ENCODE results near the gene CEP104.

CEP104 gene

GRCh38 chr1:3817821-3818597 is 39.0 kb downstream of the CEP104 start:
- Histone ChIP-seq H3K27me3 (ENCODE audit: insufficient read depth, poor library complexity, severe bottlenecking) (no peaks in the 10 kb centered on the region), H3K27ac (replicated peaks) (no peak overlapping the region), H3K4me3 (replicated peaks; ENCODE audit: insufficient read depth, low read length) (no peak overlapping the region)
- DNase-seq (ENCODE audit: low read depth in 1 of 2, low spot score in 1 of 2) = no peak
- TF ChIP-seq POLR2AphosphoS5 (IDR thresholded peaks at IDR 0.05; ENCODE audit: low read depth) (no peak), REST (IDR thresholded peaks at IDR 0.05; ENCODE audit: insufficient replicate concordance, low read depth) (no peak), CTCF (IDR thresholded peaks at IDR 0.05; ENCODE audit: insufficient read depth, low read length) (no peak), GABPA (IDR thresholded peaks at IDR 0.05; ENCODE audit: low read depth) (no peak), SPI1 (IDR thresholded peaks at IDR 0.05; ENCODE audit: borderline replicate concordance, low read depth) (no peak)

- no peak for DNase-seq (ENCODE audit: low read depth in 1 of 2, low spot score in 1 of 2)
- no peak overlapping the region for H3K27ac ChIP-seq (replicated peaks)
- no peaks in the 10 kb centered on the region for H3K27me3 ChIP-seq (ENCODE audit: insufficient read depth, poor library complexity, severe bottlenecking)
- H3K4me3 ChIP-seq (replicated peaks; ENCODE audit: insufficient read depth, low read length) = no peak overlapping the region
- TF ChIP-seq GABPA (IDR thresholded peaks at IDR 0.05; ENCODE audit: low read depth) = no peak
- no peak for TF ChIP-seq SPI1 (IDR thresholded peaks at IDR 0.05; ENCODE audit: borderline replicate concordance, low read depth)
- no peak for TF ChIP-seq REST (IDR thresholded peaks at IDR 0.05; ENCODE audit: insufficient replicate concordance, low read depth)
- no peak for TF ChIP-seq POLR2AphosphoS5 (IDR thresholded peaks at IDR 0.05; ENCODE audit: low read depth)
- TF ChIP-seq CTCF (IDR thresholded peaks at IDR 0.05; ENCODE audit: insufficient read depth, low read length) = no peak
Observed at GRCh38 chr1:3817138-3817740, 39.8 kb downstream of the CEP104 start.

- no peak overlapping the region for H3K27ac ChIP-seq (replicated peaks)
- no peak for TF ChIP-seq POLR2AphosphoS5 (IDR thresholded peaks at IDR 0.05; ENCODE audit: low read depth)
- TF ChIP-seq CTCF (IDR thresholded peaks at IDR 0.05; ENCODE audit: insufficient read depth, low read length) = no peak
- TF ChIP-seq GABPA (IDR thresholded peaks at IDR 0.05; ENCODE audit: low read depth) = no peak
- no peak for TF ChIP-seq SPI1 (IDR thresholded peaks at IDR 0.05; ENCODE audit: borderline replicate concordance, low read depth)
- no peak for TF ChIP-seq REST (IDR thresholded peaks at IDR 0.05; ENCODE audit: insufficient replicate concordance, low read depth)
- DNase-seq (ENCODE audit: low read depth in 1 of 2, low spot score in 1 of 2) = no peak
- no peaks in the 10 kb centered on the region for H3K27me3 ChIP-seq (ENCODE audit: insufficient read depth, poor library complexity, severe bottlenecking)
- no peak overlapping the region for H3K4me3 ChIP-seq (replicated peaks; ENCODE audit: insufficient read depth, low read length)
Observed at GRCh38 chr1:3816331-3817137, 40.5 kb downstream of the CEP104 start.

Measured in HL-60 (cell line).